Endodermal cell (in vitro differentiated cells): ENCODE measurements around the gene PTCD1. TPM values are rescaled to one million over a fixed set of nuclear protein-coding genes. Genes with fewer than 3 reads are reported as not detected.

Experiments
- DNase-seq: peaks from one replicate; pipeline ENCODE4 v3.0.0-alpha.2; 2017
- H3K27ac ChIP-seq: 2 replicates; pipeline ENCODE4 v1.5.1; 2013; ENCODE audit warnings: mild to moderate bottlenecking, low read depth, low read length, moderate library complexity
- H3K27me3 ChIP-seq: 2 replicates; pipeline ENCODE4 v1.6.1; 2013; ENCODE audit warnings: mild to moderate bottlenecking, low read length, moderate library complexity; ENCODE audit not compliant: insufficient read depth, control insufficient read depth, poor library complexity, severe bottlenecking
- H3K36me3 ChIP-seq: 2 replicates; pipeline ENCODE4 v1.7.0; 2013; ENCODE audit warnings: mild to moderate bottlenecking, low read length, moderate library complexity; ENCODE audit not compliant: control insufficient read depth, insufficient read depth
- H3K4me1 ChIP-seq: one replicate; pipeline ENCODE4 v1.7.0; 2013; ENCODE audit warnings: low read length; ENCODE audit not compliant: control insufficient read depth, insufficient read depth
- H3K4me3 ChIP-seq: 2 replicates; pipeline ENCODE4 v1.5.1; 2013; ENCODE audit warnings: mild to moderate bottlenecking, low read length, moderate library complexity
- H3K9ac ChIP-seq: 2 replicates; pipeline ENCODE4 v1.6.1; 2013; ENCODE audit warnings: mild to moderate bottlenecking, low read length, moderate library complexity; ENCODE audit not compliant: poor library complexity, severe bottlenecking; ENCODE audit errors: extremely low read depth
- H3K9me3 ChIP-seq: 2 replicates; pipeline ENCODE4 v1.6.1; 2013; ENCODE audit warnings: mild to moderate bottlenecking, low read length, moderate library complexity; ENCODE audit not compliant: control insufficient read depth
- H3K27ac Mint-ChIP-seq: 2 replicates; pipeline ENCODE4 v1.8.0; 2020; ENCODE audit warnings: mixed read lengths
- H3K27me3 Mint-ChIP-seq: 2 replicates; pipeline ENCODE4 v1.8.0; 2021; ENCODE audit warnings: mild to moderate bottlenecking, mixed read lengths; ENCODE audit not compliant: insufficient read depth
- H3K36me3 Mint-ChIP-seq: 2 replicates; pipeline ENCODE4 v1.8.0; 2020; ENCODE audit warnings: low read depth, mixed read lengths
- H3K4me1 Mint-ChIP-seq: 2 replicates; pipeline ENCODE4 v1.8.0; 2020; ENCODE audit warnings: mixed read lengths
- H3K4me3 Mint-ChIP-seq: 2 replicates; pipeline ENCODE4 v1.8.0; 2020; ENCODE audit warnings: mild to moderate bottlenecking, moderate library complexity, mixed read lengths
- H3K9me3 Mint-ChIP-seq: 2 replicates; pipeline ENCODE4 v1.8.0; 2020; ENCODE audit warnings: mild to moderate bottlenecking, mixed read lengths
- WGBS, 2 experiments: methylation state at CpG; one replicate each; pipeline versions ENCODE4 v1.1.5 to v1.1.7; 2013; ENCODE audit warnings: missing lambda C conversion rate in 2 of 2, mixed read lengths in 1 of 2; ENCODE audit not compliant: insufficient coverage in 1 of 2, insufficient read length in 1 of 2; 5-methylcytosine and 5-hydroxymethylcytosine counted together
- total RNA-seq, 2 donors: library from RNA; stranded (reverse); fragmentation: NEBNext Ultra II Directional in 1 of 2; extraction: Animal tissue kit (Norgen Biotek cat#: 25700) in 1 of 2; gene quantifications; 2 replicates in 1 of 2; 3 replicates in 1 of 2; pipeline ENCODE4 v1.2.1, GENCODE V29; 2021
- TF ChIP-seq, protein P1 (sequence below): fragments of 200-600 bp; sonication (generic); conservative IDR thresholded peaks from 2 replicates; pipeline ENCODE4 v1.5.0; 2021; ENCODE audit warnings: antibody characterized with exemption, mild to moderate bottlenecking

Gene PTCD1
- total RNA-seq, 2 donors from 2014 or later = 11.9 to 12.5 TPM

DNA sequence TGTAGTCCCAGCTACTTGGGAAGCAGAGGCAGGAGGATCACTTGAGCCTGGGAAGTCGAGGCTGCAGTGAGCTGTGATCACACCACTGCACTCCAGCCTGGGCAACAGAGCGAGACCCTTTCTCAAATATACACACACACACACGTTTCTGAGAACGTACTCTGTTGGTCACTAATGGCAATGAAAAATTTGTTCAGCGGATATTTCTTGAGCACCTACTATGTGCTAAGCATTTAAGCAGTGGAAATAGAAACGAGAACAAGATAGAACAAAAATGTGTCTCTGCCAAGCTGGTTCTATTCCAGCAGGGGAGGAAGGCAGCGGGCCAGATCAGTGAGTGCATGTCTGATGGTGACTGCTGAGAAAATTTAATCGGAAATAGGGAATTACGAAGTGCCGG lies 55.4 kb downstream of the PTCD1 start:
- Histone ChIP-seq H3K4me1 (no peaks in the 10 kb centered on the region), H3K27me3 (no peaks in the 10 kb centered on the region), H3K27ac (no peak overlapping the region), H3K9ac (no peak overlapping the region), H3K4me3 (no peak overlapping the region), H3K9me3 (no peaks in the 10 kb centered on the region), H3K36me3 (peaks cover 27% of the 10 kb centered on the region)
- no peaks in the 10 kb centered on the region for H3K27me3 Mint-ChIP-seq
- DNase-seq = no peak
- peaks cover 34% of the 10 kb centered on the region for H3K36me3 Mint-ChIP-seq
- H3K27ac Mint-ChIP-seq = no peak overlapping the region
- 95 to 97% methylated on average over 8 to 10 of the region's 10 CpGs for WGBS, 2 experiments
- TF ChIP-seq, protein P1, sequence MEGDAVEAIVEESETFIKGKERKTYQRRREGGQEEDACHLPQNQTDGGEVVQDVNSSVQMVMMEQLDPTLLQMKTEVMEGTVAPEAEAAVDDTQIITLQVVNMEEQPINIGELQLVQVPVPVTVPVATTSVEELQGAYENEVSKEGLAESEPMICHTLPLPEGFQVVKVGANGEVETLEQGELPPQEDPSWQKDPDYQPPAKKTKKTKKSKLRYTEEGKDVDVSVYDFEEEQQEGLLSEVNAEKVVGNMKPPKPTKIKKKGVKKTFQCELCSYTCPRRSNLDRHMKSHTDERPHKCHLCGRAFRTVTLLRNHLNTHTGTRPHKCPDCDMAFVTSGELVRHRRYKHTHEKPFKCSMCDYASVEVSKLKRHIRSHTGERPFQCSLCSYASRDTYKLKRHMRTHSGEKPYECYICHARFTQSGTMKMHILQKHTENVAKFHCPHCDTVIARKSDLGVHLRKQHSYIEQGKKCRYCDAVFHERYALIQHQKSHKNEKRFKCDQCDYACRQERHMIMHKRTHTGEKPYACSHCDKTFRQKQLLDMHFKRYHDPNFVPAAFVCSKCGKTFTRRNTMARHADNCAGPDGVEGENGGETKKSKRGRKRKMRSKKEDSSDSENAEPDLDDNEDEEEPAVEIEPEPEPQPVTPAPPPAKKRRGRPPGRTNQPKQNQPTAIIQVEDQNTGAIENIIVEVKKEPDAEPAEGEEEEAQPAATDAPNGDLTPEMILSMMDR = no peak
- H3K9me3 Mint-ChIP-seq = no peaks in the 10 kb centered on the region
- no peak overlapping the region for H3K4me3 Mint-ChIP-seq
- peaks cover 7% of the 10 kb centered on the region for H3K4me1 Mint-ChIP-seq

DNA sequence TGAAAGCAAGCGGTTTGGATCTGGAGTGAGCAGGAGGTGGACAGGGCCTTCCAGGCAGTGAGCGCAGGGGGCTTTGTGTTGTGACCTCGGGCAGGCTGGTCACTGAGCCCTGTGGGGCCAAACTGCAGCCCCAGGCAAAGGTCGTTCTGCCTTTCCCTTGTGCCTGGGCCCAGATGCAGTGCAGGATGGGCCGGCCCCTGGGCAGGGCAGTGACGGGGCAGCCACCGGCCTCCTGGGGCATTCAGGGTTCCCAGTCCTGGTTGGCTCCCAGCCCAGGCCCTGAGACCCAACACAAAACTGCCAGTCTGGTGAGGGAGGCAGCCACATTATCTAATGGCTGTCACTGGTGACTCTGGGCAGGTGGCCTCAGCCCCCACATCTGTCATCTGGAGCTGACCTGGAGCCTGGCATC lies 56.9 kb downstream of the PTCD1 start:
- H3K9me3 ChIP-seq = no peaks in the 10 kb centered on the region
- Mint-ChIP-seq H3K9me3 (no peaks in the 10 kb centered on the region), H3K27me3 (no peaks in the 10 kb centered on the region), H3K36me3 (peaks cover 33% of the 10 kb centered on the region), H3K4me1 (peaks cover 7% of the 10 kb centered on the region), H3K4me3 (no peak overlapping the region), H3K27ac (no peak overlapping the region)
- 87 to 89% methylated on average over 5 to 7 of the region's 7 CpGs for WGBS, 2 experiments
- no peaks in the 10 kb centered on the region for H3K27me3 ChIP-seq
- H3K27ac ChIP-seq = no peak overlapping the region
- TF ChIP-seq, protein P1 = no peak
- no peaks in the 10 kb centered on the region for H3K4me1 ChIP-seq
- H3K4me3 ChIP-seq = no peak overlapping the region
- H3K9ac ChIP-seq = no peak overlapping the region
- no peak for DNase-seq
- H3K36me3 ChIP-seq = peaks cover 20% of the 10 kb centered on the region

DNA sequence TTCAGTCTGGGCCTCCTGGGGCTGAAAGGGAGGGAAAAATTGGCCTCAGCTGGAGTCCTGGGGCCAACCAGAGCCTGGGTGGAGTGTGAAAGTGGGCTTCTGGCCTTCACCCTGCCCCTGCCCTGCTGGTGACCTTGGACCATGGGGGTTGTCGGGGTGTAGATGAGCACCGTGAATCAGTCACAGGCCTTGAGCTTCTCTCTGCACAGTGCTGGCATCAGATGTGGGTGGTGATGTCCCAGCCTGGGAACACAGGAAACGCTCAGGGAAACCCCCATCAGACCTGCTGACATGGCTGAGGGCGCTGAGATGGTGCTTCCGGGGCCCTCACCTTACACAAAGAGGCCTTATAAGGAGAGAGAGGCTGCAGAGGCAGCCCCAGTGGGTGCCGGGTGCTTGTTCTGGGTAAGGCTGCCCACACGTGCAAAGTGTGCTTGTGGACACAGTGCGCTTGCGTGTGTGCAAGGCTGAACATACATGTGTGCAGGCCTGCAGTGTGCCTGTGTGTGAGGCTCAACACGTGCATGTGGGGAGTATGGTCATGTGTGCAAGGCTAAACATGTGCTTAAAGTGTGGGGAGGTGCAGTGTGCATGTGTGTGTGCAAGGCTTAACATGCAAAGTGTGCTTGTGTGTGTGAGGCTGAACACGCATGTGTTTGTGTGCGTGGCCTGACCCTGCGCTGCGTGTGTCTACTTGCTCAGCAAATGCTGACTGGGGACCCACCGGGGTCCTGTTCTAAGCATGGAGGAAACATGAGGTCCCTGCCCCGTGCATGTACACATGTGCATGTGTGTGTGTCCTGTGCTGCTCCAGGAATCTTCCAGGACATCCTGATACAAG lies 57.6 kb downstream of the PTCD1 start:
- H3K9me3 ChIP-seq = no peaks in the 10 kb centered on the region
- TF ChIP-seq, protein P1 = no peak
- H3K27ac ChIP-seq = no peak overlapping the region
- no peak overlapping the region for H3K4me3 ChIP-seq
- Mint-ChIP-seq H3K27me3 (no peaks in the 10 kb centered on the region), H3K4me3 (no peak overlapping the region), H3K9me3 (no peaks in the 10 kb centered on the region), H3K36me3 (peaks cover 26% of the 10 kb centered on the region), H3K27ac (peak overlapping the region; percentile 13), H3K4me1 (peaks cover 7% of the 10 kb centered on the region)
- H3K27me3 ChIP-seq = no peaks in the 10 kb centered on the region
- H3K4me1 ChIP-seq = no peaks in the 10 kb centered on the region
- WGBS, 2 experiments = 92 to 94% methylated on average over 16 of the region's 16 CpGs
- peaks cover 15% of the 10 kb centered on the region for H3K36me3 ChIP-seq
- DNase-seq = no peak
- H3K9ac ChIP-seq = no peak overlapping the region
